Stimulated activated memory B cell treated with anti-CD40 and anti-IgM and Interleukin-4, amounts not matched to agents 10 μg/mL and 1 μg/mL and 100 μg/mL, for 72 hours (primary cell): Measurements from ENCODE around the gene UBXN10.
"Not testable (repeated sequence)": the region's sequence is repeated elsewhere in the genome, so short reads cannot be mapped to it uniquely, and the experiment has no call there.

ENCODE experiments used
- ATAC-seq: fragments of 150-1000 bp; cut with Tn5 transposase; 2 replicates; pipeline ENCODE4 v1.10.0; 2021
- H3K27ac Mint-ChIP-seq: one replicate; pipeline ENCODE4 v1.8.0; 2022; ENCODE audit warnings: mild to moderate bottlenecking, mixed read lengths
- H3K27me3 Mint-ChIP-seq: one replicate; pipeline ENCODE4 v1.8.0; 2022; ENCODE audit warnings: mixed read lengths
- H3K36me3 Mint-ChIP-seq: one replicate; pipeline ENCODE4 v1.8.0; 2022; ENCODE audit warnings: mixed read lengths
- H3K4me1 Mint-ChIP-seq: one replicate; pipeline ENCODE4 v1.8.0; 2022; ENCODE audit warnings: mixed read lengths
- H3K4me3 Mint-ChIP-seq: one replicate; pipeline ENCODE4 v1.8.0; 2022; ENCODE audit warnings: mild to moderate bottlenecking, moderate library complexity, mixed read lengths
- H3K9me3 Mint-ChIP-seq: one replicate; pipeline ENCODE4 v1.8.0; 2022; ENCODE audit warnings: mixed read lengths

Gene UBXN10

DNA sequence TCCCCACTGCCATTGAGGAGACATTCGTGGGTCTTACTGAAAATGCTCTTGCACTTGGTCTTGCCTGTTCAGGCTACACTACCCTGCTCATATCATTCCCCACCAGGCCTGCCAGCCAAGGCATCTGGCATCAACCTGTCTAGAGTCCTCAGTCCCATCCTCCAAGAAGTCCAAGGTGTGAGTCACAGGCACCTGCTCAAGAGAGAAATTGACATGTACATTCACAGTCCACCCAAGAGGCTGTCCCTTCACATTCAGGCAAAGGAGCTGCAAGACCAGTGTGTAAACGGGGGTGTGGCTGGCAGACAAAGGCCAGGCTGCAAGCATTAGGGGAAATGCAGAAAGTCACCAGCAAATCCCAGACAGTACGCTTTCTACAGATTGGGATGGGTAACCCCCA is 13.5 kb downstream of the UBXN10 start:
- peaks cover 6% of the 10 kb centered on the region for H3K4me1 Mint-ChIP-seq
- no peaks in the 10 kb centered on the region for H3K9me3 Mint-ChIP-seq
- H3K36me3 Mint-ChIP-seq, result no peaks in the 10 kb centered on the region
- H3K4me3 Mint-ChIP-seq, result no peak overlapping the region
- H3K27me3 Mint-ChIP-seq, result peaks cover 79% of the 10 kb centered on the region
- no peak for ATAC-seq
- no peak overlapping the region for H3K27ac Mint-ChIP-seq

DNA sequence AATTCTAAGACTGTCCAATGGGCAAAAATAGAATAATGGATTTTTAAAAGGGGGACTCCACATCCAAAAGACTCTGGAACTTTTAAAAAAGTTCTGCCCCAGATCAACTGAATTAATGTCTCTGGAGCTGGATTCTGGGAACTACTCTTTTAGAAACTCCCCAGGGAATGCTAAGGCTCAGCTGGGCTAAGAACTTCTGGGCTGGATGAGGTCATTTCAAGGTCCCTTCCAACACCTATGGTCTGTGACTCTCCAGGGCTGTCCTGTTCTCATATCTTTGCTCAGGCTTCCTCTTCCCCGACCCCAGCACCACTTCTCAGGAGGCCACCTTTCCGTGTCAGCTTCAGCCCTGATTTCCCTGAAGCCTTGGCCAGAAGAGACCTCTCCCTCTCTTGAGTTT is 13.9 kb downstream of the UBXN10 start:
- Mint-ChIP-seq H3K27ac (no peak overlapping the region), H3K4me3 (no peak overlapping the region), H3K9me3 (no peaks in the 10 kb centered on the region), H3K27me3 (peaks cover 82% of the 10 kb centered on the region), H3K36me3 (no peaks in the 10 kb centered on the region), H3K4me1 (peaks cover 6% of the 10 kb centered on the region)
- ATAC-seq, result no peak

DNA sequence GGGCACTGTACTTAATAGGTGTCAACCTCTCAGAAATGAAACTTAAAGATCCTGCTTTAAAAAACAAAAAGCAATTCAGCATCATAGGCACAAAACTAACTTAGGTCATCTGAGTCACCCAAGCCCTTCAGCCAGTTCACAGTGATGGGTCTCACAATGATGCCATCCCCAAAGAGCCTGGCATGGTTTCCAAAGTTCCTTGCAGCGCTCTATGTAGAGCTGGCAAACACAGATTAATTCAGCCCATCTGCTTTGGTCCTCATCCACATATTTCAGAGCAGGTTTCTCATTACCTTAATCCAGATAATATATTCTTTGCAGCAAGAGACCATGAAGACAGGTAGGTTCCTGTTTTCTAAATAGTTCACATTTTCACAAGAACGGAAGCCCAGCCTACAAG is 15.1 kb downstream of the UBXN10 start:
- Mint-ChIP-seq H3K27ac (no peak overlapping the region), H3K36me3 (no peaks in the 10 kb centered on the region), H3K4me1 (no peaks in the 10 kb centered on the region), H3K4me3 (no peak overlapping the region), H3K27me3 (peaks cover 79% of the 10 kb centered on the region), H3K9me3 (no peaks in the 10 kb centered on the region)
- ATAC-seq, result no peak

DNA sequence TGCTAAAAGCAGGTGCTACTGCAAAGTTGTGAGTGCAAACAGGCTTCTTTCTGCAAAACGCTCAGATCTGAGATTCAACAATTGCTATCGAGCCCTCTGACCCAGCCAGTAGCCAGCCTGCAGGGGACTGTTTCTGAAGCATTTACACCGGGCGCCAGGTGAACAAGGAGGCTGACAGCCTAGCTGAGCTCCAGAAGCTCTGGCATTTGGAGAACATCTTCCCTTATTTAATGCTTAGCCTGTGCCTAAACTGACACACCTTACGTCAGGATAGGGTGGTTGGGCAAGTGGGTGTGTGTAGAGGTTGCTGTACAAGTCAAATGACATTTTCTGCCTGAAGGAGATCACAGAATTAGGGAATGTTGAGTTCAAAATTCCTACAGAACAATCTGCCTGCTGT is 16.3 kb downstream of the UBXN10 start:
- Mint-ChIP-seq H3K4me3 (no peak overlapping the region), H3K27ac (no peak overlapping the region), H3K9me3 (no peaks in the 10 kb centered on the region), H3K27me3 (peaks cover 73% of the 10 kb centered on the region), H3K36me3 (no peaks in the 10 kb centered on the region), H3K4me1 (no peaks in the 10 kb centered on the region)
- ATAC-seq, result no peak

DNA sequence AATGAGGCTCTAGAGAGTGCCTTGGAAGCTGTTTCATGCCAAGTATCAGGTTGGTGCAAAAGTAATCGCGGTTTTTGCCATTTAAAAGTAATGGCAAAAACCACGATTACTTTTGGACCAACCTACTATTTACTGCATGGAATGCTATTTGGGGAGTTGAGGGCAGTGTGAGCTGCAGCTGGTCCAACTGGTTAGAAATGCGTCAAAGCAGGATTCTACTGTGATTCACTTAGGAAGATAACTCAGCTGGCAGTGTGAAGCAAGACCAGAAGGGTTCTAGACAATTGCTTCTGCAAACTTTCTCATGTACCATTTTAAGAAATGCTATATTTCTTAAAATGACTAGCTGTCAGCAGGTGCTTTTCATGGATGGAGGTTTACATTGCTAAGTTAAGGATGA is 21.6 kb downstream of the UBXN10 start:
- Mint-ChIP-seq H3K36me3 (no peaks in the 10 kb centered on the region), H3K4me3 (no peak overlapping the region), H3K27me3 (peaks cover 60% of the 10 kb centered on the region), H3K27ac (no peak overlapping the region), H3K9me3 (no peaks in the 10 kb centered on the region), H3K4me1 (peaks cover 6% of the 10 kb centered on the region)
- ATAC-seq, result no peak

DNA sequence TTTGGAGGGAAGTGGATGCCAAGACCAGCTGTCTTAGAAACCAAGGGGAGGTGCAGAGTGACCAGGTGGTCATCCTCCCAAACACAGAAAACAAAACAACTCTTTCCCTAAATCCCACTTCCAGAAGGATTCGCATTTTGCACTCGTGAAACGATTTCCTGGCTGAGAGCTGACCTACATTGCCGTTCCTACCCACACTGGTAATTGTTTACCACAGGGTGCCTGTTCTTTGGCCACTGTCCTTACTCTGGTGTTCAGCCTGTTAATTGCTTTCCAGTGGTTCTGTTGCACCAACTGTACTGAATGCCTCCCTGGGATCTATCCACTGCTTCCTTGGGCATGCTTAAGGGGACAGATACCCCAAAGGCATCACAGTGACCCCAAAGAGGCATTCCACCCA is 23.6 kb downstream of the UBXN10 start:
- ATAC-seq, result no peak
- no peak overlapping the region for H3K4me3 Mint-ChIP-seq
- H3K4me1 Mint-ChIP-seq, result peaks cover 13% of the 10 kb centered on the region
- no peak overlapping the region for H3K27ac Mint-ChIP-seq
- no peaks in the 10 kb centered on the region for H3K9me3 Mint-ChIP-seq
- H3K27me3 Mint-ChIP-seq, result peaks cover 41% of the 10 kb centered on the region
- no peaks in the 10 kb centered on the region for H3K36me3 Mint-ChIP-seq

DNA sequence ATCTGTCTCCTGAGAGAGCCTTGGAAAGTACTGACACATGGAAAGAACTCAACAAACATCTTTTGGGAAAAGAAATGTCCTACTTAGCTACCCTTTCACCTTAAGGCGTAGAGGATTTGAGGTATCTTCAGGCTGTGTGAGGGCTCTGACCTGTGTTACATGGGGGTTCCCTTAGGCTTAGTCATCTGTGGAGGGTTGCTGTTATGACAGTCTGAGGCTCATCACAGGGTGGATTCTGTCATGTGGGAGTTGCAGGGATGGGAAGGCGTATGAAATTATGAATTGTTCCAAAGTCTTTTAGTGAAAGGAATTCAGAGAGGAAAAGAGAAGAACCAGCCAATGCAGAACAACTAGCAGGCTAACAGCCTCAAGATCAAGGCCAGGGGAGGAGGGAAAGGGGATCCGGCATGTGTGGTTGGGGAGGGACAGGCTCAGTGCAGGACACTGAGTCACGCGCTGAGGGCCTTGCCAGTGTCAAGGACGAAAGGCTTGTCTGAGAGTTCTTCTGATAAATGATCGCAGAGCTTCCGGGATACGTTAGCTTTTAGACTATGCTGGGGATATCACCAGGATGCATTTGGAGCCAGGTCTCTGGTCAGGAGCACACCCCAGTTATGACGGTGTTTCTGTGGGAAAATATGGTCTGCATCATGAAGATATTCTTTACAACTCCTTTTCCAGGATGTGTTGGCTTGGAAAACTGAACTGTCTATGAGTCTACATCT is 25.0 kb downstream of the UBXN10 start:
- H3K36me3 Mint-ChIP-seq, result no peaks in the 10 kb centered on the region
- no peak overlapping the region for H3K4me3 Mint-ChIP-seq
- no peaks in the 10 kb centered on the region for H3K9me3 Mint-ChIP-seq
- no peak for ATAC-seq
- H3K27me3 Mint-ChIP-seq, result peaks cover 28% of the 10 kb centered on the region
- peak overlapping the region; percentile 14 for H3K27ac Mint-ChIP-seq
- H3K4me1 Mint-ChIP-seq, result peaks cover 13% of the 10 kb centered on the region

DNA sequence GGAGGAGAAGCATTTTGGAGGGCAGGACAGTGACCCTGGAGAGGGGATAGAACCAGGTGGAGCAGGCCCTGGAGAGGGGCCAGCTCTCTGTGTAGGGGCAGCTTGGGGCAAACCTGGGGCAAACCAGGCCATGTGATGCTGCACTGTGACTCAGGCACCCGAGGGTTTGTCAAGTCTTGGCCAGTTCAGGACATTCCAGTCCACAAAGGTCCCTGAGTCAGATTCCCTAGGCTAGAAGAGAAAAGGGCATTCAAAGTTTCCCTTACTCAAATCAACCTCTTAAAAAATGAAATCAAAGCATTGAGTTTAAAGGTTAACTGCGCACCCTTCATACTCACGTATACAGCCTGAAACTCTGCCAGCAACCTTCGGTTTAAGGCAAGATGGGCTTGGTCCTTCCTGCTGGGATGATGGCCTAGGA is 25.6 kb downstream of the UBXN10 start:
- Mint-ChIP-seq H3K27ac (no peak overlapping the region), H3K27me3 (peaks cover 28% of the 10 kb centered on the region), H3K4me3 (no peak overlapping the region), H3K36me3 (no peaks in the 10 kb centered on the region), H3K4me1 (peaks cover 13% of the 10 kb centered on the region), H3K9me3 (no peaks in the 10 kb centered on the region)
- ATAC-seq, result no peak

DNA sequence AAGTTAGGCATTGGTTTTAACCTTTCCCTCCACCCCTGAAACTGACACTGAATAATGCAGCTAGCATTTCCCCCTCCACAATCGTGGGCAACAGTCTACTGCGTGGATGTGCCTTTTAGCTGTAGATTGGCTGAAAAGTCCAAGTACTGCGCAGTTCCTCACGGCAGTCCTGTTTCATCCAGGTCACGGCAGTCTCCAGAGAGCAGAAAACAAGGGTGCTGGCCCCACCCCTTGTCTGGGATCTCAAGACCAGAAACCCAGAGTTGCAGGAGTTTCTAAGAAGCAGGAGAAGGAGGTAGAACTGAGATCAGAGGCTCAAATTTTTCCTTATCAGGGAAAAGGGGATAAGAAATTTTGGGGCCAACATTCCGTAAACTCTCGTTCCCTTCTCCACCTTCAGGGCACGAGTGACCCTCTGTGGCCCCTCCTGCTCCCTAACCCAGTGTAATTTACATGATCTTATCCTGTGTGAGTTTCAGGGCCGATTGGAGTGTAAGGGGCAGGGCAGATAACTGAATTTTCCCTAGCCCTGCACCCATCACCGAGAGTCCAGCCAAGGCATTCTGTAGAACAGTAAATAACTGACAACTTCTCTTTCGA is 26.3 kb downstream of the UBXN10 start:
- no peak overlapping the region for H3K4me3 Mint-ChIP-seq
- no peaks in the 10 kb centered on the region for H3K36me3 Mint-ChIP-seq
- H3K27ac Mint-ChIP-seq, result no peak overlapping the region
- H3K4me1 Mint-ChIP-seq, result peaks cover 13% of the 10 kb centered on the region
- no peaks in the 10 kb centered on the region for H3K9me3 Mint-ChIP-seq
- ATAC-seq, result no peak
- H3K27me3 Mint-ChIP-seq, result peaks cover 22% of the 10 kb centered on the region

DNA sequence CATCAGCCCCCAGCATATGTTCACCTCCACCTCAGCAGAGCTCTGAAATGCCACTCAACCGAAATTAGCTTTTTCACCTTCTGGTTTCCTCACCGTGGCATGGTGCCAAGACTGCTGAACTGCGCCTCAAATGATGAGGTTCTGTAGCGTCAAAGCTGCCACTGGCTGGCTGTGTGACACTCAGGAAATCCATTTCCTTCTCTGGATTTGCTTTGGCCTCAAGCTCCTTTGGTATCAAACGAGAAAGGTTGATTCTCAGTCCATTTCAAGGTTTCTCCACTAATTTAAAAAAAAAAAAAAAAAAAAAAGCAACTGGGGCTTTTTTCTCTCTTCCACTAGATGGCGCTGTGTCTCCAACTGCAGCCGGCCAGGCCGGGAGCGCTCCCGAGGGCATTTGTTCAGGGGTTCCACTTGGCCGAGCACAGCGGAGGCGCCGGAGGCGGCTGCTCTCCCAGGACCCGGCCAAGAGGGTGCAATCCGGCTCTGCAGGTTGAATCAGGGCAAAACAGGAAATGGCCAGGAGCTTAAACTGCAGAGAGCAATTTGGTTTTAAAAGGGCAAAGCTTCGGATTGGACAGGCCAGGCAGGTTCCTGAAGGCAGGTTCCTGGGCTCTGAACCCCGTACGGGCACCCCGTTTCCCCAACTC is 26.9 kb downstream of the UBXN10 start:
- ATAC-seq, result peak; percentile 91

DNA sequence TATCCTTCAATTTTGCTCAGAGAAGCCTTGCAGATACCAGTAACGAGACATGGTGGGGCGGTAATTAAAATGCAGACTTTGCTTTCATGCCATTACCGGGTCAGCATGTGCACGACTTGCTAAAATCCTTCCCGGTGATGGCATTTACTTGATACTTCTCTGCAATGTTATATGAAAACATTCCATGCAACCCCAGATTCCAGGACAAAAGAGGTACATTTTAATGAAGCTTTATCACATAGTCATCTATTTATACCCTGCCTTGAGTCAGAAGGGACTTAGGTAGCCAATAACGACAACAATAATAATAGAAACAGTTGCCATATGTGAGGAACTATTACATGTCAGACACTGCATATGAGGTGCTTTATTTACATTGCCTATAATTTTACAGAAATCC is 29.8 kb downstream of the UBXN10 start:
- H3K27ac Mint-ChIP-seq, result no peak overlapping the region
- ATAC-seq, result no peak
- no peaks in the 10 kb centered on the region for H3K36me3 Mint-ChIP-seq
- peaks cover 13% of the 10 kb centered on the region for H3K4me1 Mint-ChIP-seq
- H3K27me3 Mint-ChIP-seq, result peaks cover 11% of the 10 kb centered on the region
- H3K4me3 Mint-ChIP-seq, result no peak overlapping the region
- H3K9me3 Mint-ChIP-seq, result no peaks in the 10 kb centered on the region

More for the DNA sequence above, 26.9 kb downstream of the UBXN10 start:
- Mint-ChIP-seq H3K27me3 (peaks cover 16% of the 10 kb centered on the region), H3K27ac (peak overlapping the region; percentile 34), H3K4me1 (peaks cover 13% of the 10 kb centered on the region), H3K4me3 (peak overlapping the region; percentile 59), H3K9me3 (no peaks in the 10 kb centered on the region), H3K36me3 (no peaks in the 10 kb centered on the region)

DNA sequence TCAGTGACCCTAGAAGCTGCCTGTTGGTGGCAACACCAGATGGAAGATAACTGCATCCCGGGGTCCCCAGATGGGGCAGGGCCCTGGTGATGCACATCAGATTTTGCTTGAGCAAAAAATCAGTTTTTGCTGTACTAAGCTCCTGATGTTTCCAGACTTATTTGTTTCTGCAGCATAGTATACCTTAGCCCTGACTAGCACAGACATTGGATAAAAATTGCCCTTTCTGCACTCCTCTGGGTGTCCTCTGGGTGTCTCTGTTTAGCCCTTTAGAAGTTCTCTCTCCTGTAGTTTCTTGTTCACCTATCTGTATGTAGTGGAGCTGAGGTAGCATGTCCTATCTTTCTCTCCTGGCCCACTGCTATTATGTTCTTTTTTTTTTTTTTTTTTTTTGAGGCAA is 30.7 kb downstream of the UBXN10 start:
- no peaks in the 10 kb centered on the region for H3K36me3 Mint-ChIP-seq
- no peak overlapping the region for H3K4me3 Mint-ChIP-seq
- H3K27me3 Mint-ChIP-seq, result peaks cover 7% of the 10 kb centered on the region
- H3K27ac Mint-ChIP-seq, result no peak overlapping the region
- peaks cover 13% of the 10 kb centered on the region for H3K4me1 Mint-ChIP-seq
- ATAC-seq, result peak; percentile 32
- H3K9me3 Mint-ChIP-seq, result no peaks in the 10 kb centered on the region

DNA sequence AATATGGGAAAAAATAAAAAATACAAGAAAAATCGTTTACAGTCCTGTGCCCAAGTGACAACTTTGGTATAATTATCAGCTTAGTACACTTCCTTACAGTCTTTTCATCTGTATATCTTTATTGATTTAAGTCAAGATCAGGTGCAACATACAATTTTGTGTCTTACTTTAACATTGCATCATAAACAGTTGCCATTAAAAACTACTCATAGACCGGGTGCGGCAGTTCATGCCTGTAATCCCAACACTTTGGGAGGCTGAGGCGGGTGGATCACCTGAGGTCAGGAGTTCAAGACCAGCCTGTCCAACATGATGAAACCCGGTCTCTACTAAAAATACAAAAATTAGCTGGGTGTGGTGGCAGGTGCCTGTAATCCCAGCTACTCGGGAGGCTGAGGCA is 33.2 kb downstream of the UBXN10 start:
- H3K4me3 Mint-ChIP-seq, H3K9me3 Mint-ChIP-seq, H3K4me1 Mint-ChIP-seq, H3K27ac Mint-ChIP-seq, ATAC-seq, H3K36me3 Mint-ChIP-seq: not testable (repeated sequence)
- H3K27me3 Mint-ChIP-seq, result peaks cover 21% of the 10 kb centered on the region

DNA sequence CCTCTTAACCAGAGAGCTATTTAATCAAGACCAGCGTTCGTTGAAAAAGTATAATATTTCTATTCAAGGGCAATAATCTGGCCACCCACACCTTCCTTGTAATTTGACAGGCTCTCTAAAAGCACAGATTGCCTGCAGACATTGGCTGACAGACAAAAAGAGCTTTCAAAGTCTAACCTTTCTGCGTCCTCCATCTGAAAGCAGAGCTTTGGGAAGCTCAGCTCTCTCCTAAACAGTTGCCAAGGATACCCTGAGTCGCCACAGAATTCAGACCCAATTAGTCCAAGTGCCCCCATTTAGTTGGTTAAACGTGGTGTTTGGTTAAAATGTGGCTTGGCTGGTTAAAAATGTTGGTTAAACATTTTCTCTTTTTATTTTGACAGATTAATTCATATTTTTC is 34.1 kb downstream of the UBXN10 start:
- peaks cover 26% of the 10 kb centered on the region for H3K27me3 Mint-ChIP-seq

DNA sequence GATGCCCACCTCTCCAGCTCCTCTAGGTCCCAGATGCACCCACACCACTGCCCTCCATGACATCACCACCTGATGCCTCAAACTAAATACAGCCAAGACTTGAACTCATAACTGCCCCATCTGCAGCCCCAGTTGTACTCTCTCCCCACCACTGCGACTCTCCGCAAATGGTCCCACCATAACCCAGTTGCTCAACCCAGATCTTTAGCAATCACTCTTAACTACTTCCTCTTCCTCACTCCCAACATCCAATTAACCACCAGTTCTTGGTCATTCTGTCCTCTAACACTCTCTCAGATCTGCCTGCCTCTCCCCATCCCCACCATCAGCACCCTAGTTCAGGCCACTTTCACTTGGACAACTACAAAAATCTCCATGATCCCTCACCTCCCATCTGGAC is 37.2 kb downstream of the UBXN10 start:
- H3K4me1 Mint-ChIP-seq, result no peaks in the 10 kb centered on the region
- peak; percentile 12 for ATAC-seq
- H3K9me3 Mint-ChIP-seq, result no peaks in the 10 kb centered on the region
- peaks cover 55% of the 10 kb centered on the region for H3K27me3 Mint-ChIP-seq
- no peak overlapping the region for H3K27ac Mint-ChIP-seq
- H3K4me3 Mint-ChIP-seq, result no peak overlapping the region
- no peaks in the 10 kb centered on the region for H3K36me3 Mint-ChIP-seq

More for the DNA sequence above, 34.1 kb downstream of the UBXN10 start:
- H3K27ac Mint-ChIP-seq, result no peak overlapping the region
- no peak overlapping the region for H3K4me3 Mint-ChIP-seq
- no peak for ATAC-seq
- H3K9me3 Mint-ChIP-seq, result no peaks in the 10 kb centered on the region
- H3K4me1 Mint-ChIP-seq, result no peaks in the 10 kb centered on the region
- no peaks in the 10 kb centered on the region for H3K36me3 Mint-ChIP-seq
